ENCODE data around the gene PDE4B. TPM values are rescaled to one million over a fixed set of nuclear protein-coding genes. Genes with fewer than 3 reads are reported as not detected.

PDE4B gene
- total and polyA plus RNA-seq, 10 of the 15 experiments (the other 5 are each of a cell fraction or from before 2014, with no cell fraction given), result 3.0 to 13.2 (median 5.7) TPM

GRCh38 chr1:65979136-65980044 lies 186.7 kb downstream of the PDE4B start:
- Histone ChIP-seq H4K20me1 (ENCODE audit: control insufficient read depth, insufficient read depth) (no peaks in the 10 kb centered on the region), H3K9ac (ENCODE audit: control insufficient read depth, insufficient read depth, low read length) (no peak overlapping the region), H3K9me3 (replicated peaks; ENCODE audit: control insufficient read depth, insufficient read depth, low read length) (no peaks in the 10 kb centered on the region; the same call in 2 of the 3 replicates), H3K27ac (ENCODE audit: control insufficient read depth, insufficient read depth) (no peak overlapping the region), H3K4me3 (no peak overlapping the region), H3K27me3 (replicated peaks in 1 of 2; ENCODE audit: control insufficient read depth in 2 of 2, insufficient read depth in 2 of 2, low read length in 1 of 2) (no peaks in the 10 kb centered on the region), H3K79me2 (ENCODE audit: control insufficient read depth, insufficient read depth, low read length) (no peaks in the 10 kb centered on the region), H2AFZ (ENCODE audit: control insufficient read depth, low read depth, low read length) (no peak overlapping the region), H3K36me3 (ENCODE audit: control insufficient read depth in 2 of 2, insufficient read depth in 2 of 2, low read length in 1 of 2) (no peaks in the 10 kb centered on the region), H3K4me1 (ENCODE audit: control insufficient read depth, insufficient read depth, low read length) (no peaks in the 10 kb centered on the region), H3K4me2 (ENCODE audit: control insufficient read depth, insufficient read depth) (no peak overlapping the region)
- no peak for ATAC-seq
- RAD21 ChIA-PET (ENCODE audit: unreplicated experiment), result no interaction called here
- no peak for FAIRE-seq
- no peak for DNase-seq (ENCODE audit: low read depth, low spot score)
- in situ Hi-C loops (cut with MboI), result no loop called here
- SMC1A ChIA-PET (ENCODE audit: uncharacterized antibody, unreplicated experiment), result interaction anchor here (1.2 kb wide), 1 partner anchor 13 kb away, joined by 3 read pairs; no protein-coding TSS in a partner anchor
- CTCF ChIA-PET, result no interaction called here
- BruUV-seq (replicated peaks), result no TSS peak
- intact Hi-C loops (cut with micrococcal nuclease; ENCODE audit: unreplicated experiment), result no loop called here
- 17% methylated on average over 7 of the region's 7 CpGs for whole genome bisulfite sequencing (ENCODE audit: insufficient coverage, insufficient replicate concordance, low lambda C conversion rate, missing lambda C conversion rate)
- TF ChIP-seq CUX1 (IDR thresholded peaks at IDR 0.05; ENCODE audit: insufficient replicate concordance, low read depth, low read length) (no peak), NFYB (IDR thresholded peaks at IDR 0.05; ENCODE audit: insufficient read depth, low read depth, low read length) (no peak), EED (IDR thresholded peaks at IDR 0.05; ENCODE audit: low read depth) (no peak), NFIC (IDR thresholded peaks at IDR 0.05; ENCODE audit: low read depth, low read length) (no peak), PBX3 (IDR thresholded peaks at IDR 0.05; ENCODE audit: insufficient replicate concordance, low read depth, low read length) (no peak), SMAD5 (IDR thresholded peaks at IDR 0.05; ENCODE audit: low read depth) (no peak)
- POLR2A ChIA-PET, result no interaction called here

Measured in GM12878 (cell line).